CD4-positive, alpha-beta memory T cell (primary cell): ENCODE measurements around the gene SLC43A2. TPM values are rescaled to one million over a fixed set of nuclear protein-coding genes. Genes with fewer than 3 reads are reported as not detected.
"Not testable (repeated sequence)": the region's sequence is repeated elsewhere in the genome, so short reads cannot be mapped to it uniquely, and the experiment has no call there.

Experiments used
- CTCF ChIA-PET: fragments of 350-600 bp; sonication (Branson Sonifier 250); formaldehyde crosslinking; loops from one replicate; lab custom pipeline; 2021; ENCODE audit warnings: inconsistent platforms; ENCODE audit not compliant: partially characterized antibody; lab: Charles Lee
- POLR2A ChIA-PET: fragments of 350-600 bp; sonication (Branson Sonifier 250); formaldehyde crosslinking; loops from one replicate; lab custom pipeline; 2021; ENCODE audit not compliant: partially characterized antibody; lab: Charles Lee
- DNase-seq, 5 donors: peaks; one replicate each; pipeline versions ENCODE4 v3.0.0 to v3.0.0-alpha.2; 2020 to 2022; ENCODE audit warnings: mixed read lengths in 1 of 5
- H3K27ac ChIP-seq: one replicate; pipeline ENCODE4 v1.7.0; 2013; ENCODE audit warnings: low read depth, low read length
- H3K27me3 ChIP-seq: 2 replicates; pipeline ENCODE4 v1.7.0; 2013; ENCODE audit warnings: mild to moderate bottlenecking, low read length, moderate library complexity; ENCODE audit not compliant: insufficient read depth
- H3K36me3 ChIP-seq: 2 replicates; pipeline ENCODE4 v1.7.0; 2013; ENCODE audit warnings: mild to moderate bottlenecking, low read length, moderate library complexity; ENCODE audit not compliant: insufficient read depth
- H3K4me1 ChIP-seq: 2 replicates; pipeline ENCODE4 v1.7.0; 2013; ENCODE audit warnings: mild to moderate bottlenecking, low read length, moderate library complexity; ENCODE audit not compliant: insufficient read depth
- H3K4me3 ChIP-seq, 2 donors: one replicate each; pipeline ENCODE4 v1.7.0; 2013; ENCODE audit warnings: low read length in 2 of 2, mild to moderate bottlenecking in 1 of 2
- H3K9me3 ChIP-seq, 2 donors: one replicate each; pipeline ENCODE4 v1.7.0; 2013; ENCODE audit warnings: low read length in 2 of 2, control low read depth in 1 of 2; ENCODE audit not compliant: control insufficient read depth in 1 of 2
- H3K27ac Mint-ChIP-seq, 7 donors: one replicate each; pipeline ENCODE4 v1.8.0; 2020 to 2021; ENCODE audit warnings: mixed read lengths in 7 of 7, mild to moderate bottlenecking in 6 of 7, inconsistent platforms in 3 of 7, moderate library complexity in 3 of 7
- H3K27me3 Mint-ChIP-seq, 2 donors: one replicate each; pipeline ENCODE4 v1.8.0; 2020 to 2021; ENCODE audit warnings: mixed read lengths in 2 of 2
- H3K36me3 Mint-ChIP-seq, 2 donors: one replicate each; pipeline ENCODE4 v1.8.0; 2020 to 2021; ENCODE audit warnings: mixed read lengths in 2 of 2, inconsistent platforms in 1 of 2, mild to moderate bottlenecking in 1 of 2
- H3K4me1 Mint-ChIP-seq, 4 donors: one replicate each; pipeline ENCODE4 v1.8.0; 2020 to 2021; ENCODE audit warnings: mixed read lengths in 4 of 4, mild to moderate bottlenecking in 1 of 4
- H3K4me3 Mint-ChIP-seq, 8 donors: one replicate each; pipeline ENCODE4 v1.8.0; 2020 to 2021; ENCODE audit warnings: mixed read lengths in 8 of 8, mild to moderate bottlenecking in 7 of 8, moderate library complexity in 6 of 8, inconsistent platforms in 3 of 8
- H3K9me3 Mint-ChIP-seq, 8 donors: one replicate each; pipeline ENCODE4 v1.8.0; 2020 to 2021; ENCODE audit warnings: mixed read lengths in 8 of 8, mild to moderate bottlenecking in 5 of 8, inconsistent platforms in 3 of 8, moderate library complexity in 1 of 8
- intact Hi-C: fragments of 100-400 bp; cut with micrococcal nuclease; formaldehyde crosslinking; loops from one replicate; pipeline ENCODE4 v1.15.1; 2023
- polyA plus RNA-seq, 2 donors: library from polyadenylated mRNA; unstranded; fragments of 300-500 nt; fragmentation: Illumina TruSeq; gene quantifications; one replicate each; pipeline ENCODE4 v1.2.3, GENCODE V29; 2021
- total RNA-seq, 2 experiments: library from RNA; stranded (reverse); gene quantifications; one replicate each; pipeline ENCODE4 v1.2.3, GENCODE V29; 2021

Gene SLC43A2
- total RNA-seq: 1 to 10 TPM; 1.9 to 3.3 TPM
- polyA plus RNA-seq: under 1 TPM; 0.56 to 0.70 TPM

DNA sequence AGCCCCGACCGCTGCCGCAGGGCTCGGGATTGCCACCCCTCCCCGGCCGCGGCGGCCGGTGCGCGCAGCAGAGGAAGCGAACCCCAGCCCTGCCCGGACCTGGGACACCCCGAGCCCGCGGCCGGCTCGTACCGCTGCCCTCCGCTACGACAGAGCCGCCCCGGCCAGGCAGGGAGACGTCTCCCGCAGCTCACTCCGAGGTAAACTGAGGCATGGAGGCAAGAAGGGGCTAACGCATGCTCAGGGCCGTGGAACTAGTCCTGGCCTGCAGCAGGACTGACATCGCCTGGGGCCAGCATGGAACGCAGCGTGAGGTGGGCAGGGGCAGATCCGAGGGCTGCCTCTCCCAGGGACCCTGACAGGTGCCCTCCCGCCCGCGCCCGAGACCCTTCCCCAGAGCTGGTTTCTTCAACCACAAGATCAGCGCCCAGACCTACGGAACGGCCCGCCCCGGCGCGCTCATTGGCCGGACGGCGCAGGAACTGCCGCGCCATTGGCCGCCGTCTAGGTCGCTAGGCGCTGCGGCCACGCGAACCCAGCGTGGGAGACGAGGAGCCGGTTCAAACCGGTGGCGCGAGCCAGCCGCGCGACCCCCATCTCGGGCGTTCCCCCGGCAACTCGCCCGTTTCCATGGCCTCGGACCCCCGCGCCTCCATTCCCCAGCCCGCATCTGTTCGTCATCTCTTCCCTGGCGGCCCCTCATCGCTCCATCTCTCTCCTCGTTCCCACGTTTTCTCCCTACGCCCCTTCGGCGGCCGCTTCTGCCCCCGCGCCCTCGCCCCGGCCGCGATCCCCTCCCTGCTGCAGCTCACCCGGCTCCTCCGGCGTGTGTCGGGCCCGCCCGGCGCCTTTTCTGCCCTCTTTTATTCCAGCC, at the start of gene SLC43A2:
Gene SLC43A2, minus strand, starts transcription at position 853 of the 874 bp plus-strand sequence. CDS start 960 bp downstream, outside the sequence.
- peaks cover 22% of the 10 kb centered on the region for H3K4me1 ChIP-seq
- no peaks in the 10 kb centered on the region for H3K9me3 Mint-ChIP-seq
- CTCF ChIA-PET: interaction anchor here (1.3 to 4.1 kb wide), 2 partner anchors 10 to 263 kb away, joined by 4 to 21 read pairs; no protein-coding TSS in a partner anchor

DNA sequence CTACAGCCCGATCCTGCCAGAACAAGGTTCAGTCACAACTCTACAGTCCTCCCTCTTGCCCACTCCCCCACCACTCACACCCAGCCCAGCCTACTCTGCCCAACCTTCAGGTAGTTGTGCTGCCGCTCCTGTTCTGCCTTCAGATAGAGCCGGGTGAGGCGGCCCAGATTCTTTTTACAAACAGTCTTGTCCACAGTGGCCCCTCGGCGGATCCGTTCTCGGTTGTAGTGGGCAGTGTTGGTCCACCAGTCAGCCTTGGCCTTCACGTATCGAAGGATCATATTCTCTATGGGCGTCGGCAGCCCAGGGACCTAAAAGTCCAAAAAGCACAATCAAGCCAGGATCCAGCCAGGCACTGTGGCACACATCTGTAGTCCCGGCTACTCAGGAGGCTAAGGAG, 47.8 kb upstream of the SLC43A2 start:
- H3K27me3 ChIP-seq: no peaks in the 10 kb centered on the region
- ChIA-PET CTCF (no interaction called here), POLR2A (interaction anchor here (1.0 kb wide), 1 partner anchor 8 kb away, joined by 4 read pairs; the partner anchor contains the start of gene PRPF8)
- peak overlapping the region in 3 of 7 donors; percentile 30 to 70 (median 66) for H3K27ac Mint-ChIP-seq
- H3K36me3 Mint-ChIP-seq: peaks cover 76 to 90% of the 10 kb centered on the region in 2 donors
- H3K27me3 Mint-ChIP-seq: no peaks in the 10 kb centered on the region
- intact Hi-C loops: no loop called here
- peaks cover 12 to 31% (median 23%) of the 10 kb centered on the region in 4 donors for H3K4me1 Mint-ChIP-seq
- DNase-seq: no peak
- H3K27ac ChIP-seq: no peak overlapping the region
- H3K4me1 ChIP-seq: no peaks in the 10 kb centered on the region
- peaks cover 93% of the 10 kb centered on the region for H3K36me3 ChIP-seq
- H3K9me3 Mint-ChIP-seq: no peaks in the 10 kb centered on the region
- no peaks in the 10 kb centered on the region for H3K9me3 ChIP-seq
- H3K4me3 Mint-ChIP-seq: no peak overlapping the region
- H3K4me3 ChIP-seq: no peak overlapping the region

More for the DNA sequence above, at the start of gene SLC43A2:
- Mint-ChIP-seq H3K36me3 (peaks cover 0 to 6% of the 10 kb centered on the region in 2 donors), H3K27ac (peak within 1 kb of the TSS; percentile 75 to 96 (median 86)), H3K4me1 (peaks cover 3 to 27% (median 12%) of the 10 kb centered on the region in 4 donors), H3K27me3 (peaks cover 1% of the 10 kb centered on the region in 2 donors), H3K4me3 (peak within 1 kb of the TSS; percentile 87 to 99 (median 92))
- intact Hi-C loops: loop anchor here (1.0 to 5.0 kb wide), 6 partner anchors 21 to 263 kb away; partner anchors contain the start of genes CRK, INPP5K, PITPNA and RILP
- DNase-seq: peak; percentile 61 to 80 (median 71)
- POLR2A ChIA-PET: interaction anchor here (0.8 to 3.3 kb wide), 13 partner anchors 10 to 334 kb away, joined by 3 to 22 read pairs (median 4); partner anchors contain the start of genes CRK, INPP5K, PITPNA and RILP
- Histone ChIP-seq H3K4me3 (peak within 1 kb of the TSS; percentile 57 to 73), H3K27ac (peak within 1 kb of the TSS; percentile 44), H3K36me3 (no peaks in the 10 kb centered on the region), H3K9me3 (no peaks in the 10 kb centered on the region), H3K27me3 (peaks cover 8% of the 10 kb centered on the region)

DNA sequence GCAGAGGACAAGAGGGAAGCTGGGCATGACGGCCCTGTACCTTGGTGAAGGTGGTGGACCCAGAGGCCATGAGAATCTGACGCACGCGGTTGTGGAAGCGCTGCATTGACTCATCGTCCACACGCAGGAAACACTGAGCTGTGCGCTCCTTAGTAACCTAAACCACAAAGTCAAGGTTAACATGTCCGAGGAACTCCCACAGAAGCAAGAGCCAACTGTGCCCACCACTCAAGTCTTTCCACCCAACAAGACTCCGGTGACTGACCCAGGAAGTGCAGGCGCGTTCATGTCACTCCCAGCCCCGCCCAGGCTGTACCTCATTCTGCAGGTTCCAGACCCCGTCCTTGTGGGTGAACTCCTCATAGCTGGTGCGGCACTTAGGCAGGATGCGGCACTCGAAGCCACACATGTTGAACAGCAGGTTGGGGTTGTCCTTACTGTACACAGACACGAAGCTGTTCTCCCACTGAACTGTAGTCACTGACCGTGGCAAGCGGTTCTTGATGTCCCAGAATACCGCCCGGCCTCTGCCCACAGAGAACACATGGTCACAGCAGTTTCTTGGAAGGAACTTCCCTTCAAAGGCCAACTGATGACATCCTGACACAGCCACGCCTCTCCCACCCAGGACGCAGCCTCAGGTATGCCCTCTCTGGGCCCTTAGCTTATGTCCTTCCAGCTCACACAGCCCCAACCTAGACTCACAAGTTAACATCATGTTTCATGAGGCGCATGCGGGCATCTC, 44.6 kb upstream of the SLC43A2 start:
- intact Hi-C loops: loop anchor here (5.0 kb wide), 1 partner anchor 369 kb away; the partner anchor contains the start of gene OVCA2
- peaks cover 18 to 37% (median 29%) of the 10 kb centered on the region in 4 donors for H3K4me1 Mint-ChIP-seq
- no peaks in the 10 kb centered on the region for H3K27me3 Mint-ChIP-seq
- no peaks in the 10 kb centered on the region for H3K9me3 Mint-ChIP-seq
- Histone ChIP-seq H3K4me3 (no peak overlapping the region), H3K36me3 (peaks cover 86% of the 10 kb centered on the region), H3K4me1 (no peaks in the 10 kb centered on the region), H3K27me3 (no peaks in the 10 kb centered on the region), H3K27ac (peak overlapping the region; percentile 4), H3K9me3 (no peaks in the 10 kb centered on the region)
- H3K27ac Mint-ChIP-seq: peak overlapping the region in 6 of 7 donors; percentile 37 to 74 (median 62)
- H3K4me3 Mint-ChIP-seq: peak overlapping the region in 2 of 8 donors; percentile 13 to 21
- H3K36me3 Mint-ChIP-seq: peaks cover 69 to 86% of the 10 kb centered on the region in 2 donors
- ChIA-PET POLR2A (interaction anchor here (0.9 to 2.3 kb wide), 5 partner anchors 11 to 157 kb away, joined by 3 to 9 read pairs (median 3); no protein-coding TSS in a partner anchor), CTCF (interaction anchor here (0.6 to 1.1 kb wide), 2 partner anchors 48 to 111 kb away, joined by 3 read pairs; no protein-coding TSS in a partner anchor)
- peak; percentile 21 to 71 (median 42) for DNase-seq

DNA sequence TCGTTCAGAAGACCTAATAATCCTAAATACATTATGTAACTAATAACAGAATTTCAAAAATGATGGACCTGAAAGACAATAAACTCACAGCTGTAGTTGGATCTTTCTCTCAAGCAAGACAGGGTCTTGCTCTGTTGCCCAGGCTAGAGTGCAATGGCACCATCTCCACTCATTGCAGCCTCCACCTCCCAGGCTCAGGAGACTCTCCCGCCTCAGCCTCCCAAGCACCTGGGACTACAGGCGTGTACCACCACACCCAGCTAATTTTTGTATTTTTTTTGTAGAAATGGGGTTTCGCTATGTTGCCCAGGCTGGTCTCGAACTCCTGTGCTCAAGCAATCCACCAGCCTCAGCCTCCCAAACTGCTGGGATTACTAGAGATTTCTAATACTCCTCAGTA, 35.3 kb upstream of the SLC43A2 start:
- H3K27ac ChIP-seq, H3K4me1 ChIP-seq, H3K9me3 ChIP-seq, DNase-seq, H3K27me3 Mint-ChIP-seq, H3K27me3 ChIP-seq, intact Hi-C loops, H3K4me3 ChIP-seq, H3K4me3 Mint-ChIP-seq, H3K9me3 Mint-ChIP-seq, H3K27ac Mint-ChIP-seq: not testable (repeated sequence)
- ChIA-PET POLR2A (interaction anchor here (3.8 kb wide), 1 partner anchor 14 kb away, joined by 17 read pairs; the partner anchor contains the start of gene RILP), CTCF (interaction anchor here (2.7 kb wide), 1 partner anchor 15 kb away, joined by 8 read pairs; the partner anchor contains the start of gene RILP)
- peaks cover 0 to 13% (median 6%) of the 10 kb centered on the region in 4 donors for H3K4me1 Mint-ChIP-seq
- H3K36me3 Mint-ChIP-seq: peaks cover 52 to 67% of the 10 kb centered on the region in 2 donors
- H3K36me3 ChIP-seq: peaks cover 62% of the 10 kb centered on the region

DNA sequence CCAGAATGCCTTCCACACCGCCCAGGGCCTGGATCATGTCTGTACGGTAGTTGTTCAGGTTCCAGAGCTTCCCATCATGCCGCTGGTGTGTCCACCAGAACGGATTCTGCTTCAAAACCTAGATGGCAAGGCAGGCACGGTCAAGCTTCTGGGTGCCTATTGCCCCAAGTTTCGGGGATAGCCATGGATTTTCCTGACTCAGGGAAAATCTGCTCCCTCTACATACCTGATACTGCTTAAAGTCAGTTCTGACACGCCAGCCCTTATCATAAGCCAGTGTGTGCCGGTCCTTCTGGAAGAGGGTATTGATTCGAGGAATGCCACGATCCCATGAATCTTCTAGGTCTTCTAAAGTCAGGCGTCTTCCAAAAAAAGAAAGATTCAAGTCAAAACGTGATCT, 32.4 kb upstream of the SLC43A2 start:
- no peak overlapping the region for H3K27ac ChIP-seq
- POLR2A ChIA-PET: interaction anchor here (1.2 to 2.9 kb wide), 4 partner anchors 11 to 55 kb away, joined by 3 to 14 read pairs (median 7); partner anchors contain the start of genes PRPF8 and RILP
- H3K9me3 Mint-ChIP-seq: peaks cover 0 to 2% (median 0%) of the 10 kb centered on the region in 8 donors
- no peaks in the 10 kb centered on the region for H3K9me3 ChIP-seq
- H3K4me3 Mint-ChIP-seq: no peak overlapping the region
- no peak for DNase-seq
- H3K27me3 Mint-ChIP-seq: no peaks in the 10 kb centered on the region
- intact Hi-C loops: no loop called here
- H3K36me3 Mint-ChIP-seq: peaks cover 58 to 70% of the 10 kb centered on the region in 2 donors
- H3K27ac Mint-ChIP-seq: peak overlapping the region in 2 of 7 donors; percentile 25 to 65
- H3K27me3 ChIP-seq: no peaks in the 10 kb centered on the region
- CTCF ChIA-PET: interaction anchor here (0.9 to 1.7 kb wide), 2 partner anchors 8 to 12 kb away, joined by 5 to 10 read pairs; partner anchors contain the start of gene RILP
- peaks cover 0 to 4% (median 2%) of the 10 kb centered on the region in 4 donors for H3K4me1 Mint-ChIP-seq
- H3K4me3 ChIP-seq: no peak overlapping the region
- H3K36me3 ChIP-seq: peaks cover 72% of the 10 kb centered on the region
- H3K4me1 ChIP-seq: no peaks in the 10 kb centered on the region

DNA sequence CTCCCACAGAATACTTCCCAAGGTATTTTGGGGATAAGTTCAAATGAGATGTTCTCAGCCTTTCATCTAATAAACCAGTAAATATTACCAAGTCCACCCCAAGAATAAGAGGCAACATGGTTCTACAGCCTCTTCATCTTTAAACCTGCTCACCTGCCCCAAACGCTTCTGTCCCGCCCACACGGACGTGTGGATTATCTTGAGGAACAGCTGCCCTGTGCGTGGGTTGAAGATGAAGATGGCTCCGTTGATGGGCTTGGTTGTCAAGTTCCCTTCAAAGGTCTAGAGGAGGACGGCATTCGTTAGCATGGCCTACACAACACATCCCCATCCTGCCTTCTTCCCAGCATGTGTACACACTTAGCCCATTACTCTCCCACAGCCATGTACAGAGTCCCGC, 29.5 kb upstream of the SLC43A2 start:
- Histone ChIP-seq H3K4me3 (no peak overlapping the region), H3K9me3 (no peaks in the 10 kb centered on the region), H3K36me3 (peaks cover 86% of the 10 kb centered on the region), H3K4me1 (no peaks in the 10 kb centered on the region), H3K27ac (no peak overlapping the region), H3K27me3 (no peaks in the 10 kb centered on the region)
- DNase-seq: no peak
- Mint-ChIP-seq H3K36me3 (peaks cover 76 to 79% of the 10 kb centered on the region in 2 donors), H3K4me1 (peaks cover 0 to 3% (median under 1%) of the 10 kb centered on the region in 4 donors), H3K9me3 (peaks cover 0 to 2% (median 0%) of the 10 kb centered on the region in 8 donors), H3K4me3 (no peak overlapping the region), H3K27ac (peak overlapping the region in 1 of 7 donors; percentile 64), H3K27me3 (no peaks in the 10 kb centered on the region)
- intact Hi-C loops: no loop called here
- ChIA-PET POLR2A (interaction anchor here (2.9 kb wide), 1 partner anchor 8 kb away, joined by 14 read pairs; the partner anchor contains the start of gene RILP), CTCF (interaction anchor here (1.0 to 2.0 kb wide), 4 partner anchors 9 to 23 kb away, joined by 4 to 12 read pairs (median 6); partner anchors contain the start of gene RILP)
